Neuronal stem cell (in vitro differentiated cells): Measurements from ENCODE around the gene STX18.
A peak's percentile ranks its signal among the peaks of the same experiment; 100 is the strongest.

Source experiments
- DNase-seq: peaks from one replicate; pipeline ENCODE4 v3.0.0-alpha.2; 2013; ENCODE audit warnings: low spot score
- H2AFZ ChIP-seq: one replicate; pipeline ENCODE4 v1.6.1; 2013; ENCODE audit warnings: mild to moderate bottlenecking, low read length, inconsistent platforms
- H2AK5ac ChIP-seq: 2 replicates; pipeline ENCODE4 v1.6.1; 2013; ENCODE audit warnings: low read depth, mild to moderate bottlenecking, inconsistent platforms, low read length, moderate library complexity, mixed read lengths
- H2BK120ac ChIP-seq: 2 replicates; pipeline ENCODE4 v1.6.1; 2013; ENCODE audit warnings: low read depth, mild to moderate bottlenecking, inconsistent platforms, low read length, moderate library complexity, mixed read lengths
- H2BK12ac ChIP-seq: one replicate; pipeline ENCODE4 v1.6.1; 2013; ENCODE audit warnings: low read length, inconsistent platforms
- H2BK15ac ChIP-seq: 2 replicates; pipeline ENCODE4 v1.6.1; 2013; ENCODE audit warnings: mild to moderate bottlenecking, low read length, inconsistent platforms, mixed read lengths
- H2BK5ac ChIP-seq: one replicate; pipeline ENCODE4 v1.6.1; 2013; ENCODE audit warnings: inconsistent platforms, mild to moderate bottlenecking, low read length, moderate library complexity
- H3K14ac ChIP-seq: one replicate; pipeline ENCODE4 v1.6.1; 2013; ENCODE audit warnings: low read length, inconsistent platforms
- H3K18ac ChIP-seq: 2 replicates; pipeline ENCODE4 v1.6.1; 2013; ENCODE audit warnings: low read length, inconsistent platforms
- H3K23ac ChIP-seq: 2 replicates; pipeline ENCODE4 v1.6.1; 2013; ENCODE audit warnings: low read depth, mild to moderate bottlenecking, mixed read lengths, low read length, inconsistent platforms; ENCODE audit not compliant: poor library complexity
- H3K27ac ChIP-seq: replicated peaks from 3 replicates; pipeline ENCODE4 v1.5.1; 2013; ENCODE audit warnings: low read length, inconsistent platforms
- H3K27me3 ChIP-seq, 3 experiments: 2 replicates each; pipeline ENCODE4 v1.6.1; 2013; ENCODE audit warnings: low read length in 3 of 3, mild to moderate bottlenecking in 2 of 3, inconsistent platforms in 1 of 3, low read depth in 1 of 3, mixed read lengths in 1 of 3, moderate library complexity in 1 of 3; ENCODE audit not compliant: control insufficient read depth in 3 of 3, insufficient read depth in 3 of 3
- H3K36me3 ChIP-seq, 2 donors: replicated peaks in 1 of 2; 2 replicates each; pipeline ENCODE4 v1.6.1; 2013; ENCODE audit warnings: low read length in 2 of 2; ENCODE audit not compliant: control insufficient read depth in 2 of 2, insufficient read depth in 2 of 2
- H3K4ac ChIP-seq: 2 replicates; pipeline ENCODE4 v1.6.1; 2013; ENCODE audit warnings: inconsistent platforms, mild to moderate bottlenecking, low read length, moderate library complexity
- H3K4me1 ChIP-seq, 2 donors: 1 replicate in 1 of 2; 2 replicates in 1 of 2; pipeline ENCODE4 v1.6.1; 2013; ENCODE audit warnings: low read length in 2 of 2, low read depth in 1 of 2; ENCODE audit not compliant: control insufficient read depth in 2 of 2, insufficient read depth in 1 of 2
- H3K4me2 ChIP-seq: one replicate; pipeline ENCODE4 v1.6.1; 2013; ENCODE audit warnings: mild to moderate bottlenecking, low read length, inconsistent platforms; ENCODE audit not compliant: insufficient read depth, poor library complexity, severe bottlenecking
- H3K4me3 ChIP-seq, 2 donors: 2 replicates each; pipeline ENCODE4 v1.5.1; 2013; ENCODE audit warnings: low read length in 2 of 2, mild to moderate bottlenecking in 2 of 2, inconsistent platforms in 1 of 2, moderate library complexity in 1 of 2
- H3K79me1 ChIP-seq: one replicate; pipeline ENCODE4 v1.6.1; 2013; ENCODE audit warnings: low read depth, mild to moderate bottlenecking, inconsistent platforms, low read length, moderate library complexity
- H3K9ac ChIP-seq: one replicate; pipeline ENCODE4 v1.6.1; 2013; ENCODE audit warnings: mild to moderate bottlenecking, low read depth, low read length, inconsistent platforms; ENCODE audit not compliant: poor library complexity
- H3K9me3 ChIP-seq, 2 donors: replicated peaks in 1 of 2; 2 replicates each; pipeline versions ENCODE3 to v1.6.1; 2013; ENCODE audit warnings: low read length in 2 of 2, mild to moderate bottlenecking in 2 of 2, inconsistent platforms in 1 of 2, low read depth in 1 of 2, mixed read lengths in 1 of 2, moderate library complexity in 1 of 2; ENCODE audit not compliant: control insufficient read depth in 2 of 2, insufficient read depth in 1 of 2
- H4K8ac ChIP-seq: one replicate; pipeline ENCODE4 v1.6.1; 2013; ENCODE audit warnings: low read depth, mild to moderate bottlenecking, inconsistent platforms, low read length, moderate library complexity
- H4K91ac ChIP-seq: one replicate; pipeline ENCODE4 v1.6.1; 2013; ENCODE audit warnings: low read length, low read depth, mild to moderate bottlenecking, inconsistent platforms; ENCODE audit not compliant: poor library complexity
- WGBS, 2 donors: extraction: QIAGEN DNeasy Blood & Tissue Kit; methylation state at CpG; one replicate each; pipeline ENCODE4 v1.1.7; 2013; ENCODE audit warnings: missing lambda C conversion rate in 2 of 2, mixed read lengths in 1 of 2; ENCODE audit not compliant: insufficient read length in 2 of 2, insufficient replicate concordance in 1 of 2; ENCODE audit errors: extremely low coverage in 2 of 2; 5-methylcytosine and 5-hydroxymethylcytosine counted together

STX18 gene

DNA sequence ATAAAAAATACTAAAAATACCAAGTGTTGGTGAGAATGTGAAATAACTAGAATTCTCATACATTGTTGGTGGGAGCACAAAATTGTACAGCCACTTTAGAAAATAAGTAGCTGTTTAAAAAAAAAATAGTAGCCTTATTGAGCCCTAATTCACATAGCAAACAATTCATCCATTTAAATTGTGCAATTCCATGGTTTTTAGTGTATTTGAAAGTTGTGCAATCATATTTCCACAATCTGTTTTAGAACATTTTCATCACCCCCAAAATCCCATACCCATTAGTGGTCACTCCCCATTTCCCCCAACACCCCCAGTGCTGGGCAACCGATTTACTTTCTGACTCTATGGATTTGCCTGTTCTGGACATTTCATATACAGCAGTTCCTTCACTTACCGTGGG lies 37.1 kb downstream of the STX18 start:
- no peak for DNase-seq
- WGBS, 2 donors = no CpG with 5 or more reads among the region's 2 CpGs

DNA sequence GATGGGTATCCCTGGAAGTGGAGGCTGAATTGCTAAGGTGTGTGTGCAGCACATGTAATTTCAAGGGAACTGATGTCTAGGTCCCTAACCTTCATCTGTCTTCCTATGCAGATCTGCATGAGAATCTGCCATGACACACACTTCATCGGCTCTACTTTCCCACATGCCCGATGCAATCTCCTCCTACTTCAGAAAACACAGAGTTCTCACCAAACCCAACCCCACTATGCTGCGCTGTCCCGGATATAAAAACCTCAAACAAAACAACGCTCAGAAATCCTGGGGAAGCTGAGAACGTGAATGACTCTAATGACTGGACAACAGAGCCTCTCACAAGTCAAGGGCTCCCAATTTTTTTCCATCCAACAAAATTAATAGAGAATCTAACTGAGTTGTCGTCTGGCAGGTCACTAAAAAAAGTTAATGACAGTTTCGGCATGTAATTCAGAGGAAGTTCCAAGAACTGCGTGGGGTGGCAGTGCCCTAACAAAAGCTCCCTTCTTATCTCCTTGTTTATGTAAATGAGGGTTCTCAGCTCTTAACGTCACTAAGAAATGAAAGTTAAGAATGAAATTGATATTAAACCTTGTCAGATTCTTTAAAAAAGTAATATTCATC lies 39.0 kb downstream of the STX18 start:
- no peak overlapping the region for H2BK12ac ChIP-seq

More for the DNA sequence above, 37.1 kb downstream of the STX18 start:
- Histone ChIP-seq H3K18ac (no peak overlapping the region), H2BK120ac (no peak overlapping the region), H3K27ac (no peak overlapping the region), H3K27me3 (no peaks in the 10 kb centered on the region), H2BK12ac (no peak overlapping the region), H3K79me1 (no peaks in the 10 kb centered on the region), H4K8ac (no peak overlapping the region), H4K91ac (no peak overlapping the region), H2AK5ac (no peak overlapping the region), H3K4me2 (no peak overlapping the region), H3K4me1 (peaks cover 6 to 7% of the 10 kb centered on the region in 2 donors), H3K4ac (no peak overlapping the region), H3K23ac (no peak overlapping the region), H2BK15ac (no peak overlapping the region), H2AFZ (no peak overlapping the region), H3K36me3 (no peaks in the 10 kb centered on the region), H3K14ac (no peak overlapping the region), H2BK5ac (no peak overlapping the region), H3K9me3 (no peaks in the 10 kb centered on the region), H3K4me3 (no peak overlapping the region), H3K9ac (no peak overlapping the region)

DNA sequence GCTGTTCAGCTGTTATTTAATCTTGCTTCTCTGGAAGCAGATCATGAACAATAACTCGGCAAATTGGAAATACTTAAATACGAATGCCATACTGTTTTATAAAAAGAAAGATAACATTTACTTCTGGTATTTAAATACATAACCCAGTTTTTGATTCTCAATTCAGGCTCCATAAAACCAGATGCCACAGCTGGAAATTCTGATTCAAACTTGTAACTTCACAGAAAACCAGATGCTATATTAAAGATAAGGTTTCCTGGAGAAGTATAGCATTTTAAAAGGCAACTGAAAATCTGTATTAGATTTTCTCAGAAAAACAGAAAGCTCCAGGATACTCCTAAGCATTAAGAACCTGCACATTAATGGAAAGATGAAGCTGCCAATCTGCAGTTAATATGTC lies 40.2 kb downstream of the STX18 start:
- Histone ChIP-seq H2BK120ac (no peak overlapping the region), H3K4me1 (peaks cover 11 to 22% of the 10 kb centered on the region in 2 donors), H3K79me1 (no peaks in the 10 kb centered on the region), H3K9me3 (no peaks in the 10 kb centered on the region), H3K27me3 (no peaks in the 10 kb centered on the region), H3K14ac (no peak overlapping the region), H2BK15ac (no peak overlapping the region), H3K9ac (no peak overlapping the region), H3K36me3 (no peaks in the 10 kb centered on the region), H4K8ac (no peak overlapping the region), H3K4me3 (no peak overlapping the region), H2BK5ac (no peak overlapping the region), H4K91ac (no peak overlapping the region), H3K27ac (no peak overlapping the region), H3K4me2 (no peak overlapping the region), H2AK5ac (no peak overlapping the region), H2AFZ (no peak overlapping the region), H3K18ac (no peak overlapping the region), H3K23ac (no peak overlapping the region), H2BK12ac (no peak overlapping the region), H3K4ac (no peak overlapping the region)
- no peak for DNase-seq
- WGBS, 2 donors = no CpG with 5 or more reads among the region's 2 CpGs

More for the DNA sequence above, 39.0 kb downstream of the STX18 start:
- Histone ChIP-seq H3K4me3 (peak overlapping the region in 1 of 2 donors; percentile 21), H3K4me2 (no peak overlapping the region), H3K4ac (no peak overlapping the region), H2AK5ac (no peak overlapping the region), H4K91ac (no peak overlapping the region), H3K36me3 (no peaks in the 10 kb centered on the region), H3K27ac (no peak overlapping the region), H3K9me3 (no peaks in the 10 kb centered on the region), H4K8ac (no peak overlapping the region), H2BK15ac (no peak overlapping the region), H2BK120ac (no peak overlapping the region), H3K79me1 (no peaks in the 10 kb centered on the region), H3K18ac (no peak overlapping the region), H3K23ac (no peak overlapping the region), H3K27me3 (no peaks in the 10 kb centered on the region), H3K9ac (no peak overlapping the region), H3K14ac (no peak overlapping the region), H3K4me1 (peaks cover 6 to 12% of the 10 kb centered on the region in 2 donors), H2BK5ac (no peak overlapping the region), H2AFZ (peak overlapping the region; percentile 65)
- WGBS, 2 donors = no CpG with 5 or more reads among the region's 10 CpGs
- DNase-seq = no peak

DNA sequence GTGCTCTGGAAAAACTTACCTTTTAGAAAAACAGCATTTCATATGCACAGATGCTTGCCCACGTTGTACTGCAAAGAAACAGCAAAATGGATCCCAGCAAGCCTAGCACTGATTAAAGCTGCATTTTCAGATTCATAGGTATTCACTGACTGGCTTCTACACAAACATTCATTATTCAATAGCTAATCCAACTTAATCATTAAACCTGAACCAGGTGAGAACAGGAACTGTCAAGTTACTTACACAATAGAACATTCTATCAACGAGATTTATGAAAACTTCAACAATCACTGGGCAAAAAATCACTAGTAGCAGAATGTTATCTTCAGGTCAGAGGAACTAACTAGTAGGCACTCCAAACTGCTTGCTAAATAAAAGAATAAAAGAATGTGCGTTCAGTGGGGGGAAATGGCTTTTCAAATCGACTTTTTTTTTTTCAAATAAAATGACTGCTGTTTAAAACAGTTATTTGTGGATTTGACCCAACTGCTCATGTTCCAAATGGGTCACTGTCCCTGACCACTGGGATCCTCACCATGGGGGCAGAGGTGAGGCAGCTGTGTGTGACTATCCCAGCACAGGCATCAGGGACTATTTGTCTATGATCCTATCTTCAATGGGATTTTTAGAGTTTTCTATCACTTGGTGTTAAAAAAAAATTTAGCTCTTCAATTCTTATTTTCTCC lies 42.3 kb downstream of the STX18 start:
- H3K4me1 ChIP-seq = peaks cover 12 to 29% of the 10 kb centered on the region in 2 donors
- no peak overlapping the region for H2AFZ ChIP-seq
- H2BK5ac ChIP-seq = no peak overlapping the region
- no peak overlapping the region for H2BK120ac ChIP-seq
- no CpG with 5 or more reads among the region's 4 CpGs for WGBS, 2 donors
- H3K4me2 ChIP-seq = no peak overlapping the region
- H3K9ac ChIP-seq = no peak overlapping the region
- no peak overlapping the region for H4K8ac ChIP-seq
- no peak overlapping the region for H4K91ac ChIP-seq
- H3K18ac ChIP-seq = no peak overlapping the region
- H2BK15ac ChIP-seq = no peak overlapping the region
- no peak overlapping the region for H2BK12ac ChIP-seq
- H3K27ac ChIP-seq = no peak overlapping the region
- DNase-seq = no peak
- no peak overlapping the region for H3K14ac ChIP-seq
- no peak overlapping the region for H3K23ac ChIP-seq
- H3K4me3 ChIP-seq = no peak overlapping the region
- no peak overlapping the region for H2AK5ac ChIP-seq
- H3K36me3 ChIP-seq = no peaks in the 10 kb centered on the region
- H3K79me1 ChIP-seq = no peaks in the 10 kb centered on the region
- H3K27me3 ChIP-seq = no peaks in the 10 kb centered on the region
- no peak overlapping the region for H3K4ac ChIP-seq
- H3K9me3 ChIP-seq = no peaks in the 10 kb centered on the region
